Measurements from ENCODE around the gene HLA-DPA1. TPM values are rescaled to one million over a fixed set of nuclear protein-coding genes. Genes with fewer than 3 reads are reported as not detected.

Gene HLA-DPA1
- total RNA-seq, 1 donor from 2014 or later, result 2.8 TPM

DNA sequence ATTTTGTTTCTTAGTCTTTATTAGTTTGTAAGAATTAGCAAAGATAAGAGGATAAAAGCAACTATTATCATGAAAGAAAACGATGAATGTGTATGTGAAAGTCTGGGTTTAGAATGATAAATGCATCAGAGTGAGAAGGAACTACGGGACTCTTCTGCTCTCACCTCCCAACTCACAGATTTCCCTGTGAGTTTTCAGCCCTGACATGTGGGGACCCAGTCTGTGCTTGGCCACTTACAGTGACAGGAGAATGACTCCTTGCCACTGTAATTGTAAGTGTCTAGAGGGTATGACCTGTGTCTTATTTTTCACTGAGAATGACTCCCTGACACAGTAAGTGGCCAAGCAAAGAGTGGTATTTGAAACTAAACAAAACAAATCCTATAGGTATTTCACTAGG lies 2.5 kb downstream of the HLA-DPA1 start:
- Histone ChIP-seq H2AFZ (replicated peaks) (no peak overlapping the region), H3K36me3 (no peaks in the 10 kb centered on the region), H3K4me1 (no peaks in the 10 kb centered on the region), H3K4me3 (no peak overlapping the region), H3K27ac (no peak overlapping the region), H3K4me2 (no peak overlapping the region), H3K9ac (no peak overlapping the region), H3K9me3 (ENCODE audit: low read depth) (no peaks in the 10 kb centered on the region), H4K20me1 (ENCODE audit: low read depth) (no peaks in the 10 kb centered on the region), H3K79me2 (ENCODE audit: low read depth) (no peaks in the 10 kb centered on the region), H3K27me3 (no peaks in the 10 kb centered on the region), H3F3A (ENCODE audit: low read depth) (no peaks in the 10 kb centered on the region)
- H3K4me1 Mint-ChIP-seq, result no peaks in the 10 kb centered on the region
- H3K27ac Mint-ChIP-seq, result no peak overlapping the region
- no peak for DNase-seq (ENCODE audit: low spot score)
- H3K36me3 Mint-ChIP-seq, result peaks cover 2% of the 10 kb centered on the region
- H3K9me3 Mint-ChIP-seq, result peaks cover 5% of the 10 kb centered on the region
- TF ChIP-seq EZH2 (IDR thresholded peaks at IDR 0.05), result no peak
- TF ChIP-seq, protein P1, sequence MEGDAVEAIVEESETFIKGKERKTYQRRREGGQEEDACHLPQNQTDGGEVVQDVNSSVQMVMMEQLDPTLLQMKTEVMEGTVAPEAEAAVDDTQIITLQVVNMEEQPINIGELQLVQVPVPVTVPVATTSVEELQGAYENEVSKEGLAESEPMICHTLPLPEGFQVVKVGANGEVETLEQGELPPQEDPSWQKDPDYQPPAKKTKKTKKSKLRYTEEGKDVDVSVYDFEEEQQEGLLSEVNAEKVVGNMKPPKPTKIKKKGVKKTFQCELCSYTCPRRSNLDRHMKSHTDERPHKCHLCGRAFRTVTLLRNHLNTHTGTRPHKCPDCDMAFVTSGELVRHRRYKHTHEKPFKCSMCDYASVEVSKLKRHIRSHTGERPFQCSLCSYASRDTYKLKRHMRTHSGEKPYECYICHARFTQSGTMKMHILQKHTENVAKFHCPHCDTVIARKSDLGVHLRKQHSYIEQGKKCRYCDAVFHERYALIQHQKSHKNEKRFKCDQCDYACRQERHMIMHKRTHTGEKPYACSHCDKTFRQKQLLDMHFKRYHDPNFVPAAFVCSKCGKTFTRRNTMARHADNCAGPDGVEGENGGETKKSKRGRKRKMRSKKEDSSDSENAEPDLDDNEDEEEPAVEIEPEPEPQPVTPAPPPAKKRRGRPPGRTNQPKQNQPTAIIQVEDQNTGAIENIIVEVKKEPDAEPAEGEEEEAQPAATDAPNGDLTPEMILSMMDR (IDR thresholded peaks at IDR 0.05), result no peak
- no peak for TF ChIP-seq EZH2phosphoT487 (IDR thresholded peaks at IDR 0.05)
- peaks cover 6% of the 10 kb centered on the region for H3K27me3 Mint-ChIP-seq (ENCODE audit: insufficient read depth, low read depth)
- no peak overlapping the region for H3K4me3 Mint-ChIP-seq

DNA sequence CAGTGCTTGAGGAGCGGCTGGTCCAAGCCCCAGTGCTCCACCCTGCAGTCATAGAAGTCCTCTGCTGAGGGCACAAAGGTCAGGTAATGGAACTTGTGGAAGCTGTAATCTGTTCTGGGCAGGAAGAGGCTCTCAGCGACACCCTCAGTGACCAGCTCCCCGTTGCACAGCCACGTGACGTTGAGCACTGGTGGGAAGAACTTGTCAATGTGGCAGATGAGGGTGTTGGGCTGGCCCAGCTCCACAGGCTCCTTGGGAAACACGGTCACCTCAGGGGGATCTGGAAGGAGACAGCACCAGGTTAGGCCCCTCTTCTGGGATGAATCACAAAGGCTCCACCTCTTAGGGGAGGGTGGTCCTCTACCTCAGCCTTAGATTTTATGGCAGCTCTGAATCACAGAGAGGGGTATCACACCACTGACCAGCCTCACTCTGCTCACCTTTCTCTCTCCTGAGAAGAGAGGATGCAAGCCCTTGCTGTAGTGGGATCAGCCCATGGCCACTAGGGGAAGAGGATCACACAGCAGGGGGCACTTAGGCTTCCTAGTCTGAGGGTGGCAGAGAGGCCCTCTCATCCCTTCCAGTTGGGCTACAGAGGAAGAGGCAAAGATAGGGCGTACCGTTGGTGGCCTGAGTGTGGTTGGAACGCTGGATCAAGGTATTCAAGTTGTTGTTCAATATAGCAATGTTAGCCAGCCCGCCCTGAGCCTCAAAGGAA lies 4.3 kb downstream of the HLA-DPA1 start:
- TF ChIP-seq, protein P1 (IDR thresholded peaks at IDR 0.05), result no peak
- TF ChIP-seq EZH2 (IDR thresholded peaks at IDR 0.05), result no peak
- no peak for TF ChIP-seq EZH2phosphoT487 (IDR thresholded peaks at IDR 0.05)
- no peak overlapping the region for H3K9ac ChIP-seq
- no peak overlapping the region for H3K4me3 ChIP-seq
- Mint-ChIP-seq H3K27me3 (ENCODE audit: insufficient read depth, low read depth) (peaks cover 6% of the 10 kb centered on the region), H3K4me1 (no peaks in the 10 kb centered on the region), H3K27ac (no peak overlapping the region), H3K9me3 (peaks cover 6% of the 10 kb centered on the region), H3K4me3 (no peak overlapping the region), H3K36me3 (peaks cover 2% of the 10 kb centered on the region)
- H3K36me3 ChIP-seq, result no peaks in the 10 kb centered on the region
- no peaks in the 10 kb centered on the region for H4K20me1 ChIP-seq (ENCODE audit: low read depth)
- H3K4me1 ChIP-seq, result no peaks in the 10 kb centered on the region
- no peak overlapping the region for H3K27ac ChIP-seq
- no peak for DNase-seq (ENCODE audit: low spot score)
- H3K4me2 ChIP-seq, result no peak overlapping the region
- H3K79me2 ChIP-seq (ENCODE audit: low read depth), result no peaks in the 10 kb centered on the region
- no peaks in the 10 kb centered on the region for H3K9me3 ChIP-seq (ENCODE audit: low read depth)
- no peaks in the 10 kb centered on the region for H3F3A ChIP-seq (ENCODE audit: low read depth)
- H3K27me3 ChIP-seq, result no peaks in the 10 kb centered on the region
- H2AFZ ChIP-seq (replicated peaks), result no peak overlapping the region

DNA sequence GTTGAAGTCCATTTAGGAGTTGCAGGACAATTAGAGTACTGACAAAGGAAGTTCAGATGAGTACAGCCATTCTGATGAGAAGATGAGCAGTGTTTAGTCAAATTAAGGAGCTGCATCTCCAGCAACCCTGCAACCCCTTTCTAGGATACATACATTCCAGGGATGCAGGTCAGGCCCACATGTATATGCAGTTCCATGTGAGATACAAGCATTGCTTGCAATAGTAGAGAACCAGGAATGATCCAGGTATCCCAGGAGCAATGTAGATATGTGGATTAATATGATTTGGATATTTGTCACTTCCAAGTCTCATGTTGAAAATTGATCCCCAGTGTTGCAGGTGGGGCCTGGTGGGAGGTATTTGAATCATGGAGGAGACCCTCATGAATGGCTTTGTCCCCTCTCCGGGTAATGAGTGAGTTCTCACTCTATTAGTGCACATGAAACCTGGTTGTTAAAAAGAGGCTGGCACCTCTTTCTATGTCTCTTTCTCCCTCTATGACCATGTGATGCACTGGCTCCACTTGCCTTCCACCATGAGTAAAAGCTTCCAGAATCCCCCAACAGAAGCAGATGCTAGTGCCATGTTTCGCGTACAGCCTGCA lies 6.4 kb downstream of the HLA-DPA1 start:
- Histone ChIP-seq H3K4me2 (no peak overlapping the region), H3K79me2 (ENCODE audit: low read depth) (no peaks in the 10 kb centered on the region), H2AFZ (replicated peaks) (no peak overlapping the region), H3K4me3 (no peak overlapping the region), H3K27me3 (no peaks in the 10 kb centered on the region), H3K27ac (no peak overlapping the region), H3K9me3 (ENCODE audit: low read depth) (no peaks in the 10 kb centered on the region), H3K4me1 (no peaks in the 10 kb centered on the region), H3K9ac (no peak overlapping the region), H3K36me3 (no peaks in the 10 kb centered on the region), H3F3A (ENCODE audit: low read depth) (no peaks in the 10 kb centered on the region), H4K20me1 (ENCODE audit: low read depth) (no peaks in the 10 kb centered on the region)
- Mint-ChIP-seq H3K36me3 (peaks cover 2% of the 10 kb centered on the region), H3K4me3 (no peak overlapping the region), H3K4me1 (no peaks in the 10 kb centered on the region), H3K27me3 (ENCODE audit: insufficient read depth, low read depth) (peaks cover 2% of the 10 kb centered on the region), H3K9me3 (peaks cover 6% of the 10 kb centered on the region), H3K27ac (no peak overlapping the region)
- TF ChIP-seq EZH2phosphoT487 (IDR thresholded peaks at IDR 0.05), result no peak
- TF ChIP-seq, protein P1 (IDR thresholded peaks at IDR 0.05), result no peak
- no peak for TF ChIP-seq EZH2 (IDR thresholded peaks at IDR 0.05)
- DNase-seq (ENCODE audit: low spot score), result no peak

All from neural progenitor cell (in vitro differentiated cells).